Testis (tissue), 3 donors: ENCODE data around the gene CNPY1. TPM values are rescaled to one million over a fixed set of nuclear protein-coding genes. Genes with fewer than 3 reads are reported as not detected.
A peak's percentile ranks its signal among the peaks of the same experiment; 100 is the strongest.

Experiments
- DNase-seq: peaks from one replicate; pipeline ENCODE4 v3.0.0-alpha.2; 2019
- H3K27ac ChIP-seq, 2 donors: fragments of 200-600 bp; sonication (generic); one replicate each; pipeline ENCODE4 v1.5.1; 2019
- H3K27me3 ChIP-seq: fragments of 200-600 bp; sonication (generic); one replicate; pipeline ENCODE4 v1.5.1; 2019
- H3K36me3 ChIP-seq: fragments of 200-600 bp; sonication (generic); one replicate; pipeline ENCODE4 v1.5.1; 2017; ENCODE audit warnings: low read depth; ENCODE audit errors: missing control alignments
- H3K4me1 ChIP-seq: fragments of 200-600 bp; sonication (generic); one replicate; pipeline ENCODE4 v1.5.1; 2019
- H3K4me3 ChIP-seq, 2 donors: fragments of 200-600 bp; sonication (generic); one replicate each; pipeline ENCODE4 v1.5.1; 2017 to 2019
- H3K9me3 ChIP-seq: fragments of 200-600 bp; sonication (generic); one replicate; pipeline ENCODE4 v1.5.1; 2017
- CTCF ChIP-seq, 3 experiments: fragments of 450-650 bp in 2 of 3; fragments of 200-600 bp in 1 of 3; sonication (generic) in 1 of 3; IDR thresholded peaks; one replicate each; pipeline ENCODE4 v1.5.1; 2016 to 2019; ENCODE audit warnings: antibody characterized with exemption in 3 of 3, mild to moderate bottlenecking in 2 of 3, moderate library complexity in 1 of 3
- POLR2A ChIP-seq: fragments of 450-650 bp; IDR thresholded peaks from one replicate; pipeline ENCODE4 v1.6.1; 2017; ENCODE audit warnings: antibody characterized with exemption, mild to moderate bottlenecking, moderate library complexity
- WGBS, 2 donors: methylation state at CpG; one replicate each; pipeline ENCODE4 v1.1.5; 2018; 5-methylcytosine and 5-hydroxymethylcytosine counted together
- intact Hi-C: fragments of 100-400 bp; cut with DNase I; formaldehyde crosslinking; loops from one replicate; pipeline ENCODE4 v1.15.1; 2023; ENCODE audit warnings: low total_unique reads
- polyA plus RNA-seq: library from polyadenylated mRNA; stranded (reverse); fragments of 350-450 nt; fragmentation: Illumina TruSeq; extraction: RNeasy Lipid Tissue Mini Kit (QIAGEN cat#74804); gene quantifications from one replicate; pipeline ENCODE4 v1.2.3, GENCODE V29; 2014; ENCODE audit warnings: low read depth, low replicate concordance; ENCODE audit not compliant: insufficient read depth
- total RNA-seq, 2 donors: library from RNA; depleted of rRNA; stranded (reverse); fragments of >200 nt; gene quantifications; one replicate each; pipeline ENCODE4 v1.2.3, GENCODE V29; 2016

Gene CNPY1
- total and polyA plus RNA-seq, 3 donors from 2014 or later = 0.25 to 0.47 (median 0.31) TPM

DNA sequence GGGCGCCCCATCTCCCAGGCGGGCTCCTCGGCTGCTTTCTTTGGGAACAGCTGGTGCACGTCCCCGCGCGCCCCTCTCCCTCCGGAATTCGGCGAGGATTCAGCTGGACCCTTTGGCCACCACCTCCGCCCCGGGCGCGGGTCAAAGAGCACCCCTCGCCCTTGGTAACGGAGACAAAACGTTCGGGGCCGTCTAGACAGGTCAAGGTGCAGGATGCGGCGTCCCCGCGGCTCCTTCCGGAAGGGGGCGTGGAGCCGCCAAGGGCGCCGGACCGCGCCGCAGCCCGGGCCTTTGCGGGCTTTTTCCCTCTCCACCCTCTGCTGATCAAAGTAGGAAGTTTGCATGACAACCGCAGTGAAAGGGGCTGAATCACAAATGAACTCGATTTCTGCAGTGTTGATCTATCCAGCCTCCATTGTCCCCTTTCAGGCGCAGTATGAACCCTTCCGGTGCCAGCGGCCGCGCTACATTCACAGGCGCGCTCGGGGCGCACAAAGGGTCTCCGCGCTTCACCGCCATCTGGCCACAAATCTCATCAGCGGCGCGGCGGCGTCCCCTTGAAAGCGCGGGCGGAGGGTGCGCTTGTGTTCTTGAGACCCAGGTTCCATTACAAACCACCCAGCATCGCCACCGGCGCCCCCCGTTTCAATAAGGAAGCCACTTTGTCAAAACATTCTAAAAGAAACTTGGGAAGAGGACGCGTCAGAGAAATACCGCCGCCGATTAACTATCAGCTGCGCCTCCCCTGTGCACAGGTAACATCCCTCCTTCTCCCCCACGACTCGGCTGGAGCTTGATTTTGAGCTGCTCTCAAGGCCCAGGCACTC lies 36.4 kb downstream of the CNPY1 start:
- no peak for TF ChIP-seq CTCF (IDR thresholded peaks at IDR 0.05)
- TF ChIP-seq POLR2A = no peak
- no peaks in the 10 kb centered on the region for H3K4me1 ChIP-seq
- DNase-seq = peak; percentile 37
- H3K9me3 ChIP-seq = no peaks in the 10 kb centered on the region
- no peaks in the 10 kb centered on the region for H3K36me3 ChIP-seq
- H3K27me3 ChIP-seq = no peaks in the 10 kb centered on the region
- no peak overlapping the region for H3K27ac ChIP-seq
- H3K4me3 ChIP-seq = peak overlapping the region; percentile 27 to 41
- intact Hi-C loops = no loop called here
- 4 to 7% methylated on average over 12 to 67 of the region's 68 CpGs for WGBS, 2 donors

- TF ChIP-seq CTCF (IDR thresholded peaks at IDR 0.05) (no peak), POLR2A (no peak)
- H3K4me3 ChIP-seq = peak overlapping the region; percentile 27 to 41
- H3K27ac ChIP-seq = no peak overlapping the region
- H3K4me1 ChIP-seq = no peaks in the 10 kb centered on the region
- no peaks in the 10 kb centered on the region for H3K9me3 ChIP-seq
- no peaks in the 10 kb centered on the region for H3K36me3 ChIP-seq
- 4 to 8% methylated on average over 10 to 16 of the region's 16 CpGs for WGBS, 2 donors
- DNase-seq = no peak
- no peaks in the 10 kb centered on the region for H3K27me3 ChIP-seq
- intact Hi-C loops = no loop called here
Observed at GRCh38 chr7:155509359-155509724, 37.0 kb downstream of the CNPY1 start.

DNA sequence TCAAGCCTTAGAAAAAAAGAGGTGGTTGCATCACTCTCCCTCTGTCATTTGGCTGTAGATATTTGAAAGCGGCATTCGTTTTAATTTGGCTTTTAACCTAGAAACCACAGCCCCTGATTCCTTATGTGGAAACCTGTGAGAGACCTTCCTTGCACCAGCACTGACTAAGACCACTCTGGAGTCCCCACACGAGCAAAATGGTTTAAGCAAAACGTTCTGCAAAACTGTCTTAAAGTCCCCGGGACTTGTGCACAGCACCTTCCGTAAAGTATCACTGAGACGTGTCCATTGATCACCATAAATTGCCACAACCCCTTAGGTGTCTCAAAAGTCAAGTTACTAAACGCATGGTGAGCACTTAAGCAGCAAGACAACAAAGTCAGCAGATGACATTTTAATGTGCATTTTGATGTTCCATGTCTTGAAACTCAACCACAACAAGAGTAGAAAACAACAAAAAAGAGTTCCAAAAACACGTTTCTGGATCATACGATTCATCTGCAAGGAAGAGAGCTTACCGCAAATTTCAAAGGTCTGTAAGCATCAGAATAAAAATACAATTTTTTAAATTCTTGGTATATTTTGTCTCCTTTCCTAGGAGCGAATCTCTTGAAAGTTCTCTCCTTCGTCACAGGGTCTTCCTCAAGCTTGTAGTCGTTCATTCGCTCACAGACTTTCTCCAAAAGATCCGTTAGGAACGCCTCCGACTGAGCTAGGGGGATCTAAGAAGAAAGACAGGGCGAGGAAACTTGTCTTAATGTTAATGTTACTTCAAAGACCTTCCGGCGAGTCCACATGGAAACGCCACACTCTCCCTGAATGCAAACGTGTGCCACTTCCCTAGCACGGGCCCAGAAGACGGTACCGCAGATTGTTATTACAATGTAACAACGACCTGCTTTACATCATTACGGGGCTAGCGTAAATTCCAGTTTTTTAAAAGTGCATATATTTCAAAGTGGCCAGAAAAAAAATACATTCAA lies 37.7 kb downstream of the CNPY1 start:
- intact Hi-C loops = no loop called here
- Histone ChIP-seq H3K27me3 (no peaks in the 10 kb centered on the region), H3K27ac (no peak overlapping the region), H3K9me3 (no peaks in the 10 kb centered on the region), H3K4me3 (peak overlapping the region in 1 of 2 donors; percentile 27), H3K4me1 (no peaks in the 10 kb centered on the region), H3K36me3 (no peaks in the 10 kb centered on the region)
- WGBS, 2 donors = 22 to 23% methylated on average over 29 of the region's 29 CpGs
- TF ChIP-seq CTCF (IDR thresholded peaks at IDR 0.05) (no peak), POLR2A (no peak)
- no peak for DNase-seq

- H3K36me3 ChIP-seq = no peaks in the 10 kb centered on the region
- no peaks in the 10 kb centered on the region for H3K27me3 ChIP-seq
- no peaks in the 10 kb centered on the region for H3K4me1 ChIP-seq
- H3K9me3 ChIP-seq = no peaks in the 10 kb centered on the region
- DNase-seq = no peak
- 44 to 49% methylated on average over 4 of the region's 4 CpGs for WGBS, 2 donors
- H3K4me3 ChIP-seq = no peak overlapping the region
- intact Hi-C loops = no loop called here
- no peak overlapping the region for H3K27ac ChIP-seq
- TF ChIP-seq CTCF (IDR thresholded peaks at IDR 0.05) (no peak), POLR2A (no peak)
Observed at GRCh38 chr7:155507576-155507975, 38.8 kb downstream of the CNPY1 start.
